NCI-H2196 treated with DMSO at 0.1 percent for 48 hours (cell line): ENCODE results near the gene CIT.
"Not testable (repeated sequence)": the region's sequence is repeated elsewhere in the genome, so short reads cannot be mapped to it uniquely, and the experiment has no call there.

Experiments used
- DNase-seq: peaks from one replicate; lab custom pipeline; 2025; ENCODE audit not compliant: unreplicated experiment; lab: John Stamatoyannopoulos, UW

Gene CIT, protein sequence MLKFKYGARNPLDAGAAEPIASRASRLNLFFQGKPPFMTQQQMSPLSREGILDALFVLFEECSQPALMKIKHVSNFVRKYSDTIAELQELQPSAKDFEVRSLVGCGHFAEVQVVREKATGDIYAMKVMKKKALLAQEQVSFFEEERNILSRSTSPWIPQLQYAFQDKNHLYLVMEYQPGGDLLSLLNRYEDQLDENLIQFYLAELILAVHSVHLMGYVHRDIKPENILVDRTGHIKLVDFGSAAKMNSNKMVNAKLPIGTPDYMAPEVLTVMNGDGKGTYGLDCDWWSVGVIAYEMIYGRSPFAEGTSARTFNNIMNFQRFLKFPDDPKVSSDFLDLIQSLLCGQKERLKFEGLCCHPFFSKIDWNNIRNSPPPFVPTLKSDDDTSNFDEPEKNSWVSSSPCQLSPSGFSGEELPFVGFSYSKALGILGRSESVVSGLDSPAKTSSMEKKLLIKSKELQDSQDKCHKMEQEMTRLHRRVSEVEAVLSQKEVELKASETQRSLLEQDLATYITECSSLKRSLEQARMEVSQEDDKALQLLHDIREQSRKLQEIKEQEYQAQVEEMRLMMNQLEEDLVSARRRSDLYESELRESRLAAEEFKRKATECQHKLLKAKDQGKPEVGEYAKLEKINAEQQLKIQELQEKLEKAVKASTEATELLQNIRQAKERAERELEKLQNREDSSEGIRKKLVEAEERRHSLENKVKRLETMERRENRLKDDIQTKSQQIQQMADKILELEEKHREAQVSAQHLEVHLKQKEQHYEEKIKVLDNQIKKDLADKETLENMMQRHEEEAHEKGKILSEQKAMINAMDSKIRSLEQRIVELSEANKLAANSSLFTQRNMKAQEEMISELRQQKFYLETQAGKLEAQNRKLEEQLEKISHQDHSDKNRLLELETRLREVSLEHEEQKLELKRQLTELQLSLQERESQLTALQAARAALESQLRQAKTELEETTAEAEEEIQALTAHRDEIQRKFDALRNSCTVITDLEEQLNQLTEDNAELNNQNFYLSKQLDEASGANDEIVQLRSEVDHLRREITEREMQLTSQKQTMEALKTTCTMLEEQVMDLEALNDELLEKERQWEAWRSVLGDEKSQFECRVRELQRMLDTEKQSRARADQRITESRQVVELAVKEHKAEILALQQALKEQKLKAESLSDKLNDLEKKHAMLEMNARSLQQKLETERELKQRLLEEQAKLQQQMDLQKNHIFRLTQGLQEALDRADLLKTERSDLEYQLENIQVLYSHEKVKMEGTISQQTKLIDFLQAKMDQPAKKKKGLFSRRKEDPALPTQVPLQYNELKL (N-terminal part only)

DNA sequence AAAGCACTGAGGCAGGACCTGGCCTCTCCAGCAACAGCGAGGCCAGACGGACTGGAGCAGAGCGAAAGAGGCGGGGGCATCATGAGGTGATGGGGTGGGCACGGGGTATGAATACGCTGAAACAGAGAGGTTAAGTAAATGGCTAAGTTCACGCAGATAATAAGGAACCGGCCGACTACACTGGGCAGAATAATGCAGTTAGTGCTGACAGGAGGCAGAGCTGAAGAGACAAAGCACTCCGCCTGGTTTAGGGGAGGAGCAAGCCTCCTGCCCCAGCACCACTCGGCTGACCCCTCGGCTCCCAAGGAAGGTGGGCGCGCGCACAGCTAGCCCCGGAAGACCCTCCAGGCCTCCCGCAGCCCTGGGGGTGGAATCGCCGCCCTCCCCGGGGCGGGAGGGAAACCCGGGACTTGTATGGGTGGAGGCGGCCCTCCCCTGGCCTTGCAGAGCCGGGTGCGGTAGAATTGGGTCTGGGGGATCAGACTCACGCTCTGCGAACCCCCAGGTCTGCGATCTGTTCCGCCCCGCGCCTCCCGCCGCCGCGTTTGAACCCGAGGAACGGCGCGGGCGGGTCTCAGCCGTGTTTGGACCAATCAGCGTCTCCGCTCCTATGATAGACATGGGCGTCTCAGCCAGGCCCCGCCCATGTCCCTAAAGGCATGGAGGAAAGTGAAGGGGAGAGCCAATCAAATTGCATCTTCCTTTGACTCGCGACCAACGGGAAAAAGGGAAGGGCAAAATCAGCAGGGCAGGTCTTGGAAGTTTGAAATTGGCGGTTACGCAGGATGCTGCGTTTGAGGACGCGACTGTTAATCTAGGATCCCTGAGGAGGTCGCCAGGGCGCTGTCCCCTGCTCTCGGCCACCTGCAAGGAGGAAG is at the start of gene CIT:
Gene CIT, minus strand, starts transcription at position 560 of the 878 bp plus-strand sequence. CDS start 1,152 bp downstream, outside the sequence.
- peak; percentile 90 for DNase-seq

GRCh38 chr12:119925269-119925668 is 48.1 kb upstream of the CIT start:
- no peak for DNase-seq

- DNase-seq, result no peak
Observed at GRCh38 chr12:119920064-119920463, 42.9 kb upstream of the CIT start.

DNA sequence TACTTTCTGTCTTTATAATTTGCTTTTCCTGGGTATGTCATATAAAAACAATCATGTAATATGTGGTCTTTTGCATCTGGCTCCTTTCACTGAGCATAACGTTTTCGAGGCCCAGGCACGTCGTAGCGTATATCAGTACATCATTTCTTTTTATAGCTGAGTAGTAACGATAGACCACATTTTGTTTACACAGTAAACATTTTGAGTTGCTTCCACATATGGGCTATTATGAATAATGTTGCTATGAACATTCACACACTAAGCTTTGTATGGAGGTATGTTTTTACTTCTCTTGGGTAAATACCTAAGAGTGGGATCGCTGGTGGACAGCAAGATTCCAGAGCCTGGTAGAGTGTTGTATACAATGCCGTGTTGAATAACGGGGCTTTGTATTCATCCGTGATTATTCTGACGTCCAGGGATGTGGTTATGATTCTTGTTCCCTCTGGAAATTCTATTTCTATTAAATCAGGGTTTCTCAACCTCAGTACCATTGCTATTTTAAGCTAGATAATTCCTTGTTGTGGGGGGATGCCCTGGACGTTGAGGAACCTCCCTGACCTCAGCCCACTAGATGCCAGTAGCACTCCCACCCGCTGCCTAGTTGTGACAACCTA is 38.9 kb upstream of the CIT start:
- no peak for DNase-seq

- DNase-seq, result no peak
Observed at GRCh38 chr12:119914666-119915065, 37.5 kb upstream of the CIT start.

DNA sequence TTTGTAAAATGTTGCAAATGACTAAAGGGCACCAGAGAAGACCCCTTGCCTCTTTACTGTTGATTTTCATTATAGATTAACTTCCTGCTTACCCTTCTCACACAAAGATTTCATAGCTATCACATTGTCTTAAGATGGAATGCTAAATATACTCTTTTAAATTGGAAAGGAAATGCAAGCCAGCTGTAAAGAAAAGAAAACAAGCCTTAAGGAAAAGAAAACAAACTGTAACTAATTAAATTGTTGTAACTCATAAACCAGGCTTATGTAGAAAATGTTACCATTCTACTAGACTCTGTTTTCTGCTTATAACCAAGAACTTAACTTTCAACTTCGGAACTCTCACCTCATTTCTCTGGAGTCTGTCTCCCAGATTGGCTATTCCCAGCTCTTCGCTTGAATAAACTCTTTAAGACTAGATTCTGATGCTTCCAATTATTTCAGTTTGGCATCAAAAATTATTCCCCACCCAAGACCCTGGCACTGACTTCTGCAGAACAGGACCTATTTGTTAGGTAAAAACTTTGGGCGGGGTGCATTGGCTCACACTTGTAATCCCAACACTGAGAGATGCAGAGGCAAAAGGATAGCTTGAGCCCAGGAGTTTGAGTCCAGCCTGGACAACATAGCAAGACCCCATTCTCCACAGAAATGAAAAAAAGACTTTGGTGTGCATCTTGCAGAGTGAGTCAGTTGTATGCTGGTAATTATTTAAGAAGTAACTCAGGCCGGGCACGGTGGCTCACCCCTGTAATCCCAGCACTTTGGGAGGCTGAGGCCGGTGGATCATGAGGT is 36.6 kb upstream of the CIT start:
- no peak for DNase-seq

GRCh38 chr12:119911182-119911581 is 34.1 kb upstream of the CIT start:
- DNase-seq, result no peak

DNA sequence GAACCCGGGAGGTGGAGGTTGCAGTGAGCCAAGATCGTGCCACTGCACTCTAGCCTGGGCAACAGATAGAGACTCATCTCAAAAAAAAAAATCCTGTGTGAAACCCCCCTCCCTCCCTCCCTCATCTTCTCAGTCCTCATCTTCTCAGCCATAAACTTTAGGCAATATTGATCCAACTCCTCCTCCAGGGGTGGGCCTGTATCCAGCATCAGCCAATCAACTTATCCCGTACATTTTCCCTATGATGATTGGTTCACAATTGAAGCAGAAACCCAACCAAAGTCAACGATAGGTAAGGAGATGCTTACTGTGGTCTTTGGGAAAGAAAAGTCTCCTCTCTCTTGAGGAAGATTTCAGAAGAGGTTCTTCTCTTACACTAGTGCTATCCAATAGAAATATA is 33.5 kb upstream of the CIT start:
- DNase-seq, result no peak

- DNase-seq, result peak; percentile 88
Observed at GRCh38 chr12:119902084-119902509, 25.0 kb upstream of the CIT start.

DNA sequence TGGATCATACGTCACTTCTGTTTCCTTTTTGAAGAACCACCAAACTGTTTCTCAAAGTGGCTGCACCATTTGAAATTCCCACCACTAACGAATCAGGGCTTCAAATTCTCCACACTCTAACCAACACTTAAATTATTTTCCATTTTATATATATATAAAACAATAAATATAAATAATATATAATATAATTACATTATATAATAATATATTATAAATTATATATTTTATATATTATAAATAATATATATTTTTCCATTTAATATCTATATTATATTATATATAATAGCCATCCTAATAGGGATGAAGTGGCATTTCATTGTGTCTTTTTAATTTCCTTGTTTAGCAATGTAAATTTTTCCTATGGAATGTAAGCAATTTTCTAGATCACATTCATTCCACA is 24.6 kb upstream of the CIT start:
- no peak for DNase-seq

DNA sequence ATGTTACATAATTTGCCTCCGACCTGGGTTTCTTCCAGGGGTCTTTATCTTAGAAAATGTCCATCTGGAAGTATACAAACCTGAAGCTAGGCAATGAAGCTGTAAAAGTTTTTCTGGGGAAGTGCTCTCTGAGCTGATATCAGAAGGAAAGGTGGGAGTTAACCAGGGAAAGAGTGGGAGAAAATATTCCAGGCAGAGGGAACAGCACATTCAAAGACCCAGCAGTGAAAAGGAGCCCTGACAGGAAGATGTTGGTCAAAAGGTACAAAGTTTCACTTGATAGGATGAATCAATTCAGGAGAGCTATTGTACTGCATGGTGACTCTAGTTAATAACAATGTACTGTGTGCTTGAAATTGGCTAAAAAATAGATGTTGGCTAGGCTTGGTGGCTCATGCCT is 17.8 kb upstream of the CIT start:
- DNase-seq, result no peak

DNA sequence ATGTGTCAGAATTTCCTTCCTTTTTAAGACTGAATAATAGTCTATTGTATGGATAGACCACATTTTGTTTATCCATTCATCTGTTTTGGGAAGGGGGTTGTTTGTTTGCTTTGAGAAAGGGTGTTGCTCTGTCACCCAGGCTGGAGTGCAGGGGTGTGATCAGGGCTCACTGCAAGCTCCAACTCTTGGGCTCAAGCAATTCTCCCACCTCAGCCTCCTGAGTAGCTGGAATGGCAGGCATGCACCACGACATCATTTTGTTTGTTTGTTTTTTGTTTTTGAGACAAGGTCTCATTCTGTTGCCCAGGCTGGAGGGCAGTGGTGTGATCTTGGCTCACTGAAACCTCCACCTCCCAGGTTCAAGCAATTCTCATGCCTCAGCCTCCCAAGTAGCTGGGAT is 15.5 kb upstream of the CIT start:
- DNase-seq, result not testable (repeated sequence)

DNA sequence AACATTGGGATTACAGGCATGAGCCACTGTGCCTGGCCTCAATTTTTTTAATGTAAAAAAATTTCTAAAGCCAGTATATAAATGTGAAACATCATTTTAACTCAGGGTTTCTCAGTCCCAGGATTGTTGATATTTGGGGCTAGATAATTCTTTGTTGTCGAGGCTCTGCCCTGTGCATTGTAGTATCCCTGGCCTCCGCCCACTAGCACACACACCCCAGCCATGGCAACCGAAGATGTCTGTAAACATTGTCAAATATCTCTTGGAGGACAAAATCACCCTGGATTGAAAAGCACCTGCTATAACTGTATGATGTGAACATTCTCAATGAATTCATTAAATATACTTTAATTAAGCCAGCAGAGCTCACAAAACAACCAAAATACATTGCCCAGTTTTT is 8.4 kb upstream of the CIT start:
- DNase-seq, result no peak

- not testable (repeated sequence) for DNase-seq
Observed at GRCh38 chr12:119883791-119884190, 6.7 kb upstream of the CIT start.

GRCh38 chr12:119883237-119883636 is 6.1 kb upstream of the CIT start:
- no peak for DNase-seq

DNA sequence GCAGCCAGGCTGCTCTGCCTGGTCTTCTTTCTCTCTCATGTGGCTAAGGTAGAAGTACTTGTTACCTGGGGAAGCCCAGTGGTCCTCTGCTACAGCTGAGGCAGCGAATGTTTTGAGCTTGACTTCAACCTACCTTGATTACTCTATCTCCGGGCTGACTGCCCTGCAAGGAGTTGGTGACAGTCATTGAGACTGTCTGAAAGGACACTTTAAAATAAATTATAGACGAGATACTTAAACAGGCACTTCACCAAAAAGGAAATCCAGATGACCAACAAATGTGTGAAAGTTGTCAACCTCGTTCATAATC is 474 bp upstream of the CIT start:
- no peak for DNase-seq

DNA sequence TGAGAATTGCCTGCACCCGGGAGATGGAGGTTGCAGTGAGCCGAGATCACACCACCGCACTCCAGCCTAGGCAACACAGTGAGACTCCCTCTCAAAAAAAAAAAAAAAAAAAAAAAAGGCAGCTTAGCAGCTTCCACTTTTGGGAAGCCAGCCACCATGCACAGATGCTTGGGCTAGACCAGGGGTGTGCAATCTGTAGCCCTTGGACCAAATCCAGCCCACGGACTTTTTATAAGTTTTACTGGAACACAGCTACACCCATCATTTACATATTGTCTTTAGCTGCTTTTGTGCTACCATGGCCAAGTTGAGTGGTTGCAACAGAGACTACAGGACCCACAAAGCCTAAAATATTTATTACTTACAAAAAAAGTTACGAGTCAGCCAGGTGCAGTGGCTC is 6.7 kb downstream of the CIT start:
- DNase-seq, result no peak

GRCh38 chr12:119869720-119870119 is 7.4 kb downstream of the CIT start:
- DNase-seq, result no peak

DNA sequence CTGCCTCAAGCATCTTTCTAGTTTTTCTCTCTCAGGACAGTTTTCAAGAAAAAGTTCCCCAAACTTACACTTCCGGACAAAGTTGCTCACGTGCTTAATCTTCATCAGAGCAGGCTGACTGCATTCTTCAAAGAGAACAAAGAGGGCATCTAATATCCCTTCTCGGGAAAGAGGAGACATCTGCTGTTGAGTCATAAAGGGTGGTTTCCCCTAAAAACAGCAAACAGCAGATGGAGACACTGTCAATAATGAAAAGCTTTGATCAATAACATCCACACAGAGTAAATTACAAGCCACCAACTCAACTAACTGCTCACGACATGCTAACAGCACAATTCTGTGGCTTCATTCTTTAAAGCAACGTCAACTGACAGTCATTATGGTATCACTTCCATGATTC is 8.1 kb downstream of the CIT start:
- DNase-seq, result no peak
